Bronchial smooth muscle cell (primary cell): ENCODE data around the gene TLCD1. TPM values are rescaled to one million over a fixed set of nuclear protein-coding genes. Genes with fewer than 3 reads are reported as not detected.

Experiments used
- total RNA-seq: library from RNA; depleted of rRNA; stranded (reverse); fragments of >200 nt; gene quantifications from 2 replicates; pipeline ENCODE4 v1.2.1, GENCODE V29; 2014

TLCD1 gene
- 3.3 and 6.1 TPM in 2 replicates for total RNA-seq

GRCh38 chr17:28726226-28726626 is at the start of gene TLCD1:
TSS of gene TLCD1 (minus strand) at chr17:28726233. CDS start at chr17:28726097, 136 bp downstream.

GRCh38 chr17:28743243-28744103 is 17.4 kb upstream of the TLCD1 start, which contains the start of gene TRAF4:
TSS of gene TRAF4 (plus strand) at chr17:28744011. CDS start at chr17:28744113, 102 bp downstream.

GRCh38 chr17:28728364-28729200 is 2.5 kb upstream of the TLCD1 start, which contains the start of gene NEK8:
TSS of gene NEK8 (plus strand) at chr17:28728788. CDS start at chr17:28728814, 26 bp downstream.

GRCh38 chr17:28717578-28718332 is 8.3 kb downstream of the TLCD1 start, which contains the start of gene RAB34:
TSS of gene RAB34 (minus strand) at chr17:28717868. CDS start at chr17:28717266, 602 bp downstream.

GRCh38 chr17:28711723-28712031 is 14.4 kb downstream of the TLCD1 start, which contains the start of gene PROCA1:
TSS of gene PROCA1 (minus strand) at chr17:28711888. CDS start at chr17:28711660, 228 bp downstream.

Other genes starting within 250 kb of the TLCD1 start
- gene FOXN1, start 219.9 kb downstream of the TLCD1 start, total RNA-seq = not detected in 2 replicates
- gene UNC119, start 173.6 kb downstream of the TLCD1 start, total RNA-seq = 22.5 and 23.4 TPM in 2 replicates
- 26.6 and 49.2 TPM in 2 replicates for gene PIGS, start 154.7 kb downstream of the TLCD1 start, total RNA-seq
- gene ALDOC, start 149.3 kb downstream of the TLCD1 start, total RNA-seq = 35.7 and 53.3 TPM in 2 replicates
- gene SPAG5, start 127.2 kb downstream of the TLCD1 start, total RNA-seq = 2.6 and 7.1 TPM in 2 replicates
- 2.0 and 3.8 TPM in 2 replicates for gene RSKR, start 112.0 kb downstream of the TLCD1 start, total RNA-seq
- 110 and 118 TPM in 2 replicates for gene BLTP2, start 81.1 kb downstream of the TLCD1 start, total RNA-seq
- 77.9 and 90.4 TPM in 2 replicates for gene SDF2, start 64.3 kb downstream of the TLCD1 start, total RNA-seq
- 40.3 and 53.1 TPM in 2 replicates for gene SUPT6H, start 64.0 kb downstream of the TLCD1 start, total RNA-seq
- 1.6 and 2.9 TPM in 2 replicates for gene PROCA1, start 14.3 kb downstream of the TLCD1 start, total RNA-seq
- 150 and 173 TPM in 2 replicates for gene RAB34, start 8.4 kb downstream of the TLCD1 start, total RNA-seq
- 733 and 1,314 TPM in 2 replicates for gene RPL23A, start 6.2 kb downstream of the TLCD1 start, total RNA-seq
- gene NEK8, start 2.6 kb upstream of the TLCD1 start, total RNA-seq = 5.0 and 7.2 TPM in 2 replicates
- 23.8 and 26.6 TPM in 2 replicates for gene TRAF4, start 17.8 kb upstream of the TLCD1 start, total RNA-seq
- 1.5 and 1.6 TPM in 2 replicates for gene FAM222B, start 116.6 kb upstream of the TLCD1 start, total RNA-seq
- 11.1 and 12.5 TPM in 2 replicates for gene ERAL1, start 128.8 kb upstream of the TLCD1 start, total RNA-seq
- gene FLOT2, start 171.5 kb upstream of the TLCD1 start, total RNA-seq = 35.5 and 42.6 TPM in 2 replicates
- 2.8 and 4.4 TPM in 2 replicates for gene DHRS13, start 176.8 kb upstream of the TLCD1 start, total RNA-seq
- gene PHF12, start 225.3 kb upstream of the TLCD1 start, total RNA-seq = 10.7 and 14.5 TPM in 2 replicates